A549 (cell line): ENCODE measurements around the gene HOXC10.

Experiments
- CTCF ChIP-seq: fragments of >200 bp; sonication (Bioruptor Twin); formaldehyde crosslinking; IDR thresholded peaks from 3 replicates; pipeline ENCODE4 v1.5.1; 2016
- MAFK ChIP-seq: fragments of 450-650 bp; IDR thresholded peaks from 2 replicates; pipeline ENCODE4 v1.6.1; 2014; ENCODE audit not compliant: partially characterized antibody
- PBX3 ChIP-seq: IDR thresholded peaks from 2 replicates; pipeline ENCODE4 v1.6.1; 2012
- TF ChIP-seq, protein P1 (sequence below): fragments of 250-450 bp; sonication (Bioruptor Pico); IDR thresholded peaks from 2 replicates; pipeline ENCODE4 v1.5.0; 2020; ENCODE audit warnings: low read depth, mild to moderate bottlenecking, moderate library complexity

DNA sequence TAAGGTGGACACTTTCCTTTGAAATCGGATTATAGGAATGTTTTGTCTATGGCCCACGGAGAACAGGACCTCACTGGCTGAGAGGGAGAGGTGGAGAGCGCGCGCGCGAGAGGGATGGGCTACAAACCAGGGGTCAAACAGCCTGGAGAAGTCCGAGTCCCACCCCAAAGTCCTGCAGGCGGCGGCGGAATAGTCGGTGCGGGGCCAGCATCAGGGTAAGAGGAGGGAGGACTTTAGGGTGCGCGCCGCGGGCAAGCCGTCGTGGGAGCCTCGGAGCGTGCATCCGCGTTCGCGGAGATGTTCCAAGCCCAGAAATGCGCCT lies 20.5 kb downstream of the HOXC10 start:
- TF ChIP-seq CTCF (no peak), MAFK (no peak), PBX3 (no peak)
- TF ChIP-seq, protein P1, sequence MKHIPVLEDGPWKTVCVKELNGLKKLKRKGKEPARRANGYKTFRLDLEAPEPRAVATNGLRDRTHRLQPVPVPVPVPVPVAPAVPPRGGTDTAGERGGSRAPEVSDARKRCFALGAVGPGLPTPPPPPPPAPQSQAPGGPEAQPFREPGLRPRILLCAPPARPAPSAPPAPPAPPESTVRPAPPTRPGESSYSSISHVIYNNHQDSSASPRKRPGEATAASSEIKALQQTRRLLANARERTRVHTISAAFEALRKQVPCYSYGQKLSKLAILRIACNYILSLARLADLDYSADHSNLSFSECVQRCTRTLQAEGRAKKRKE, result no peak
